GM19043 (cell line): ENCODE results near the gene PPFIA2.

Experiments
- ATAC-seq: cut with Tn5 transposase; IDR thresholded peaks from one replicate; pipeline ENCODE4 v1.9.1; 2021; ENCODE audit warnings: low read depth; ENCODE audit not compliant: unreplicated experiment

The PPFIA2 gene

GRCh38 chr12:81369175-81369574 lies 390.0 kb downstream of the PPFIA2 start:
- no peak for ATAC-seq

- no peak for ATAC-seq
Measured at GRCh38 chr12:81365284-81365683, 393.9 kb downstream of the PPFIA2 start.

GRCh38 chr12:81360916-81361315 lies 398.2 kb downstream of the PPFIA2 start:
- ATAC-seq = no peak

GRCh38 chr12:81359736-81360135 lies 399.4 kb downstream of the PPFIA2 start:
- ATAC-seq = no peak

- ATAC-seq = no peak
Measured at GRCh38 chr12:81354327-81354932, 404.7 kb downstream of the PPFIA2 start.

- no peak for ATAC-seq
Measured at GRCh38 chr12:81350309-81350708, 408.8 kb downstream of the PPFIA2 start.

GRCh38 chr12:81347404-81347803 lies 411.7 kb downstream of the PPFIA2 start:
- no peak for ATAC-seq

GRCh38 chr12:81340910-81341309 lies 418.2 kb downstream of the PPFIA2 start:
- no peak for ATAC-seq

- no peak for ATAC-seq
Measured at GRCh38 chr12:81339071-81339470, 420.1 kb downstream of the PPFIA2 start.

GRCh38 chr12:81337886-81338285 lies 421.3 kb downstream of the PPFIA2 start:
- no peak for ATAC-seq

GRCh38 chr12:81333812-81334211 lies 425.3 kb downstream of the PPFIA2 start:
- ATAC-seq = no peak

GRCh38 chr12:81332054-81332453 lies 427.1 kb downstream of the PPFIA2 start:
- ATAC-seq = no peak

- ATAC-seq = no peak
Measured at GRCh38 chr12:81330480-81330879, 428.7 kb downstream of the PPFIA2 start.

GRCh38 chr12:81329085-81329484 lies 430.1 kb downstream of the PPFIA2 start:
- peak; percentile 73 for ATAC-seq

- no peak for ATAC-seq
Measured at GRCh38 chr12:81327425-81327824, 431.7 kb downstream of the PPFIA2 start.

- ATAC-seq = no peak
Measured at GRCh38 chr12:81325086-81325485, 434.1 kb downstream of the PPFIA2 start.

GRCh38 chr12:81314903-81315531 lies 444.1 kb downstream of the PPFIA2 start:
- ATAC-seq = no peak

- ATAC-seq = no peak
Measured at GRCh38 chr12:81303935-81304334, 455.2 kb downstream of the PPFIA2 start.

- ATAC-seq = no peak
Measured at GRCh38 chr12:81300454-81300853, 458.7 kb downstream of the PPFIA2 start.

GRCh38 chr12:81297601-81298000 lies 461.5 kb downstream of the PPFIA2 start:
- no peak for ATAC-seq

- no peak for ATAC-seq
Measured at GRCh38 chr12:81296556-81297305, 462.4 kb downstream of the PPFIA2 start.

GRCh38 chr12:81295251-81295650 lies 463.9 kb downstream of the PPFIA2 start:
- no peak for ATAC-seq
